CD8-positive, alpha-beta memory T cell (primary cell): Measurements from ENCODE around the gene ACTRT2. TPM values are rescaled to one million over a fixed set of nuclear protein-coding genes. Genes with fewer than 3 reads are reported as not detected.
A peak's percentile ranks its signal among the peaks of the same experiment; 100 is the strongest.

Experiments
- CTCF ChIA-PET: fragments of 350-600 bp; sonication (Branson Sonifier 250); formaldehyde crosslinking; loops from one replicate; lab custom pipeline; 2021; ENCODE audit warnings: antibody characterized with exemption; lab: Charles Lee
- POLR2A ChIA-PET: fragments of 350-600 bp; sonication (Branson Sonifier 250); formaldehyde crosslinking; loops from one replicate; lab custom pipeline; 2021; ENCODE audit warnings: antibody characterized with exemption; lab: Charles Lee
- DNase-seq, 5 donors: peaks; one replicate each; pipeline versions ENCODE4 v3.0.0 to v3.0.0-alpha.2; 2020 to 2022; ENCODE audit warnings: mixed read lengths in 1 of 5
- H3K27ac ChIP-seq: one replicate; pipeline ENCODE4 v1.7.0; 2013; ENCODE audit warnings: low read depth, mild to moderate bottlenecking, low read length, moderate library complexity
- H3K27me3 ChIP-seq: 2 replicates; pipeline ENCODE4 v1.7.0; 2013; ENCODE audit warnings: low read length, mild to moderate bottlenecking; ENCODE audit not compliant: insufficient read depth, poor library complexity, severe bottlenecking
- H3K36me3 ChIP-seq: 2 replicates; pipeline ENCODE4 v1.7.0; 2013; ENCODE audit warnings: mild to moderate bottlenecking, low read length, moderate library complexity; ENCODE audit not compliant: insufficient read depth
- H3K4me1 ChIP-seq: 2 replicates; pipeline ENCODE4 v1.7.0; 2013; ENCODE audit warnings: mild to moderate bottlenecking, low read length, moderate library complexity; ENCODE audit not compliant: insufficient read depth
- H3K4me3 ChIP-seq: 2 replicates; pipeline ENCODE4 v1.7.0; 2013; ENCODE audit warnings: mild to moderate bottlenecking, low read length
- H3K9me3 ChIP-seq: 2 replicates; pipeline ENCODE4 v1.7.0; 2013; ENCODE audit warnings: mild to moderate bottlenecking, low read length
- H3K27ac Mint-ChIP-seq, 8 donors: one replicate each; pipeline ENCODE4 v1.8.0; 2020 to 2021; ENCODE audit warnings: mixed read lengths in 8 of 8, mild to moderate bottlenecking in 6 of 8, inconsistent platforms in 3 of 8, moderate library complexity in 3 of 8
- H3K27me3 Mint-ChIP-seq, 2 donors: one replicate each; pipeline ENCODE4 v1.8.0; 2020 to 2021; ENCODE audit warnings: mixed read lengths in 2 of 2, mild to moderate bottlenecking in 1 of 2, moderate library complexity in 1 of 2
- H3K36me3 Mint-ChIP-seq, 3 donors: one replicate each; pipeline ENCODE4 v1.8.0; 2020 to 2021; ENCODE audit warnings: mixed read lengths in 3 of 3, inconsistent platforms in 1 of 3, mild to moderate bottlenecking in 1 of 3
- H3K4me1 Mint-ChIP-seq, 3 donors: one replicate each; pipeline ENCODE4 v1.8.0; 2020 to 2021; ENCODE audit warnings: mixed read lengths in 3 of 3, inconsistent platforms in 1 of 3, mild to moderate bottlenecking in 1 of 3
- H3K4me3 Mint-ChIP-seq, 7 donors: one replicate each; pipeline ENCODE4 v1.8.0; 2020 to 2021; ENCODE audit warnings: mixed read lengths in 7 of 7, mild to moderate bottlenecking in 6 of 7, moderate library complexity in 4 of 7, inconsistent platforms in 2 of 7
- H3K9me3 Mint-ChIP-seq, 5 donors: one replicate each; pipeline ENCODE4 v1.8.0; 2020 to 2022; ENCODE audit warnings: mixed read lengths in 5 of 5, mild to moderate bottlenecking in 3 of 5, moderate library complexity in 2 of 5, inconsistent platforms in 1 of 5
- polyA plus RNA-seq: library from polyadenylated mRNA; unstranded; fragments of 300-500 nt; fragmentation: Illumina TruSeq; gene quantifications from one replicate; pipeline ENCODE4 v1.2.3, GENCODE V29; 2021
- total RNA-seq, 2 experiments: library from RNA; stranded (reverse); gene quantifications; one replicate each; pipeline ENCODE4 v1.2.3, GENCODE V29; 2021

The ACTRT2 gene
- total and polyA plus RNA-seq, 3 experiments from 2014 or later = not detected

DNA sequence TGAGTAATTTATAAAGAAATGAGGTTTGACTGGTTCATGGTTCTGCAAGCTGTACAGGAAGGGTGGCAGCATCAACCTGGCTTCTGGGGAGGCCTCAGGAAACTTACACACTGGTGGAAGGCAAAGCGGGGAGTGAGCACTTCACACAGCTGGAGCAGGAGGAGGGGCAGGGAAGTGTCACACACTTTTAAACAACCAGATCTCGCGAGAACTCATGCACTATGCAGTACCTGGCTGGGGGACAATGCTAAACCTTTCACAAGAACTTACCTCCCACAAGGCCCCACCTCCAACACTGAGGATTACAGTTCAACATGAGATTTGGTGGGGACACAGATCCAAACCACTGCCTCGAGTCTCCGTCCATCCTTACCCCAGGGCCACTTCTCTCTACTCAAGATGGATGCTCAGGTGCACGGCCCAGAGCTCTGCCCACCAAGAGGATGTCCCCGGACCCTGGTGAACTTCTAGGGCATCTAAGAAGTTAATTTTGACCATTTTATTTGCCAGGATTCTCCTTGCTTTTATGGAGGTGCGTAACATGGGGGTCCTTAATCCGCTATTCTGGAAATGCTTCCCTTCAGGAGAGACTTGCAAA, 22.7 kb upstream of the ACTRT2 start:
- peaks cover 7 to 16% (median 14%) of the 10 kb centered on the region in 5 donors for H3K9me3 Mint-ChIP-seq
- Histone ChIP-seq H3K4me3 (no peak overlapping the region), H3K27ac (no peak overlapping the region), H3K27me3 (no peaks in the 10 kb centered on the region), H3K4me1 (no peaks in the 10 kb centered on the region), H3K36me3 (no peaks in the 10 kb centered on the region), H3K9me3 (no peaks in the 10 kb centered on the region)
- H3K36me3 Mint-ChIP-seq = no peaks in the 10 kb centered on the region
- H3K4me3 Mint-ChIP-seq = no peak overlapping the region
- H3K27me3 Mint-ChIP-seq = peaks cover 2 to 31% of the 10 kb centered on the region in 2 donors
- ChIA-PET POLR2A (no interaction called here), CTCF (no interaction called here)
- peak overlapping the region in 1 of 8 donors; percentile 57 for H3K27ac Mint-ChIP-seq
- no peaks in the 10 kb centered on the region for H3K4me1 Mint-ChIP-seq
- DNase-seq = no peak

DNA sequence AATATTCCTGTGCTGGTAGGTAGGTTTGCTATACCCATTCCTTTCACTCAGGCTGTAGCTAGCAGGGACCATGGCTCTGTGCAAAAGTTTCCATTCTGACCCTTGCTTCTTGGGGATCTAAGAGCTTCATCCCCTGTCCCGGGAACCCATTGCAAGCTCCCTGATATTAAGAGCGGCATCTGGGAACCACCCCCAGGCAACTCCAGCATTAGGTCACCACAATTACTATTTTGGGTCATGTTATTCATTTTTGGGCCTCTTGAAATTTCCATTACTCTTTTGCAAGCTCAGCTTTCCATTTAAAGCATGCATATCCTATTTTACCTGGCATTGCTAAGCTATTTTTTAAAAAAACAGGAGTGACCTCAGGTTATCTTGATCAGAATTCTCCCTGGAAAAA, 22.1 kb upstream of the ACTRT2 start:
- POLR2A ChIA-PET = no interaction called here
- H3K27ac ChIP-seq = no peak overlapping the region
- no peaks in the 10 kb centered on the region for H3K4me1 ChIP-seq
- CTCF ChIA-PET = no interaction called here
- Mint-ChIP-seq H3K4me1 (no peaks in the 10 kb centered on the region), H3K4me3 (no peak overlapping the region), H3K27me3 (peaks cover 4 to 31% of the 10 kb centered on the region in 2 donors), H3K27ac (no peak overlapping the region), H3K36me3 (no peaks in the 10 kb centered on the region), H3K9me3 (peaks cover 7 to 11% (median 10%) of the 10 kb centered on the region in 5 donors)
- H3K9me3 ChIP-seq = no peaks in the 10 kb centered on the region
- H3K36me3 ChIP-seq = no peaks in the 10 kb centered on the region
- no peaks in the 10 kb centered on the region for H3K27me3 ChIP-seq
- DNase-seq = no peak
- no peak overlapping the region for H3K4me3 ChIP-seq

GRCh38 chr1:2999571-2999970, 21.7 kb upstream of the ACTRT2 start:
- Histone ChIP-seq H3K9me3 (no peaks in the 10 kb centered on the region), H3K4me1 (no peaks in the 10 kb centered on the region), H3K27me3 (no peaks in the 10 kb centered on the region), H3K36me3 (no peaks in the 10 kb centered on the region), H3K4me3 (no peak overlapping the region), H3K27ac (no peak overlapping the region)
- H3K4me1 Mint-ChIP-seq = no peaks in the 10 kb centered on the region
- CTCF ChIA-PET = no interaction called here
- H3K27ac Mint-ChIP-seq = no peak overlapping the region
- H3K4me3 Mint-ChIP-seq = no peak overlapping the region
- POLR2A ChIA-PET = no interaction called here
- no peak for DNase-seq
- no peaks in the 10 kb centered on the region for H3K36me3 Mint-ChIP-seq
- H3K27me3 Mint-ChIP-seq = peaks cover 5 to 31% of the 10 kb centered on the region in 2 donors
- peaks cover 5 to 10% (median 8%) of the 10 kb centered on the region in 5 donors for H3K9me3 Mint-ChIP-seq

DNA sequence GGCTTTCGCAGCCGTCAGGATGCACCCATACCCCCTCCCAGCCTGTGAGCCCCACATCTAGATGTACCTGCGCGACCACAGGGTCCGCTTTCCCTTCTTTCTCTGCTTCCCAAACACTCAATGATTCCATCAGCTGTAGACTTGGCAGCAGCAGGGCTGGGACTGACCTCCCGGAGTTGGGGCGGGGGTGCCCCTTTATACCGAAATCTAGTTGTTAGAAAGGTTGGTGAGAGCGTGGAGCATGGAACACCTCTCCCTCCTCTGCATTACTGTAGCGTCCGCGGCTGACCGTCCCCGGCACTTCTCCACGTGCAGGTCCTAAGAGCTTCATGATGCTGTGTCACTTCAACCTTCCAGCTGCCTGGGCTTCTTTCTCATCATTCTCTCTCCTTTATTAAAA, 21.1 kb upstream of the ACTRT2 start:
- peaks cover 5 to 10% (median 7%) of the 10 kb centered on the region in 5 donors for H3K9me3 Mint-ChIP-seq
- H3K4me3 Mint-ChIP-seq = no peak overlapping the region
- Histone ChIP-seq H3K36me3 (no peaks in the 10 kb centered on the region), H3K4me3 (no peak overlapping the region), H3K27ac (no peak overlapping the region), H3K9me3 (no peaks in the 10 kb centered on the region), H3K27me3 (no peaks in the 10 kb centered on the region), H3K4me1 (no peaks in the 10 kb centered on the region)
- H3K4me1 Mint-ChIP-seq = no peaks in the 10 kb centered on the region
- no peak overlapping the region for H3K27ac Mint-ChIP-seq
- DNase-seq = no peak
- peaks cover 5 to 31% of the 10 kb centered on the region in 2 donors for H3K27me3 Mint-ChIP-seq
- ChIA-PET POLR2A (no interaction called here), CTCF (no interaction called here)
- no peaks in the 10 kb centered on the region for H3K36me3 Mint-ChIP-seq

DNA sequence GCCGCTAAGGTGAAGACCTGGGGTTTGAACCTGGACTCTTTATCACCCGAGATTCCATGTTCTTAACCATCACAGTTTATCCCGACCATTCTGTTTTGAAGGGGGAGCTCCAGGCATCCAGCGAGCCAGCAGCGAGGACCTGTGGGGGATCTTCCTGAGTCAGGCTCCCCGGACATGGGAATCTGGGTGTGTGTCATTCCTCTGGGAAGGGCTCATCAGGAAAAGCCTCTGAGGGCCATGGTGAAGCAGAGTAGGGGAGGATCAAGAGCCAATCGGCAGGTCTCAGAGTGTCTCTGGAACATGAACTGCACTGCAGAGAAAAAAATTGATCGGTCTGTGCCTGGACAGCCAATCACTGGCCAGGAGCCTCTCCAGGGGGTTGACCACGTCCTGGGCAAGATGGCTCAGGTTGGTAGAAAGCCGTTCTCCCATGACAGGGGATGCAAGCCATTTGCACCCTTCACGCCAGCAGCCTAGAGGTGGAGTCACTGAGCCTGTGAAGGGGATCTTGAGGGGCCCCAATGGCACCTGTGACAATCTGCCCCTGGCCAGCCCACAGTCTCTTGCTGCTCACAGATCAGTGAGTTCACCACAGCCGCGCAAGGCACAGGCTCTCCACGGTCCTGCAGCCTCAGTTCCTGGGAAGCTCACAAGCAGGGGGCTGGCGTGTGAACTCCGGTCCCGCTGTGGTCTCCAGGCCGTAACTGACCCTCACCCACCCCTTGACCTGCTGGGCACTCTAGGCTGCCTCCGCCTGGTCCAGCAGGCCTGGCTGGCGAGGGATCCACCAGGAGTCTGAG, 20.4 kb upstream of the ACTRT2 start:
- no peak overlapping the region for H3K27ac ChIP-seq
- no peaks in the 10 kb centered on the region for H3K9me3 ChIP-seq
- peaks cover 1 to 4% (median 2%) of the 10 kb centered on the region in 5 donors for H3K9me3 Mint-ChIP-seq
- H3K36me3 ChIP-seq = no peaks in the 10 kb centered on the region
- H3K27ac Mint-ChIP-seq = no peak overlapping the region
- H3K27me3 Mint-ChIP-seq = peaks cover 5 to 31% of the 10 kb centered on the region in 2 donors
- H3K36me3 Mint-ChIP-seq = no peaks in the 10 kb centered on the region
- ChIA-PET POLR2A (no interaction called here), CTCF (no interaction called here)
- no peaks in the 10 kb centered on the region for H3K27me3 ChIP-seq
- no peaks in the 10 kb centered on the region for H3K4me1 Mint-ChIP-seq
- DNase-seq = no peak
- H3K4me3 ChIP-seq = no peak overlapping the region
- H3K4me3 Mint-ChIP-seq = no peak overlapping the region
- no peaks in the 10 kb centered on the region for H3K4me1 ChIP-seq

- H3K27ac ChIP-seq = no peak overlapping the region
- Mint-ChIP-seq H3K4me1 (no peaks in the 10 kb centered on the region), H3K4me3 (no peak overlapping the region), H3K9me3 (peaks cover under 1 to 6% (median 4%) of the 10 kb centered on the region in 5 donors), H3K27me3 (peaks cover 5 to 35% of the 10 kb centered on the region in 2 donors), H3K27ac (no peak overlapping the region), H3K36me3 (no peaks in the 10 kb centered on the region)
- no peaks in the 10 kb centered on the region for H3K4me1 ChIP-seq
- DNase-seq = no peak
- POLR2A ChIA-PET = no interaction called here
- no peak overlapping the region for H3K4me3 ChIP-seq
- H3K27me3 ChIP-seq = no peaks in the 10 kb centered on the region
- H3K36me3 ChIP-seq = no peaks in the 10 kb centered on the region
- CTCF ChIA-PET = no interaction called here
- no peaks in the 10 kb centered on the region for H3K9me3 ChIP-seq
Measured at GRCh38 chr1:3001471-3002348, 19.6 kb upstream of the ACTRT2 start.

GRCh38 chr1:3002349-3003038, 18.8 kb upstream of the ACTRT2 start:
- Histone ChIP-seq H3K9me3 (no peaks in the 10 kb centered on the region), H3K27ac (no peak overlapping the region), H3K27me3 (no peaks in the 10 kb centered on the region), H3K36me3 (no peaks in the 10 kb centered on the region), H3K4me3 (no peak overlapping the region), H3K4me1 (no peaks in the 10 kb centered on the region)
- H3K27me3 Mint-ChIP-seq = peaks cover 5 to 35% of the 10 kb centered on the region in 2 donors
- H3K9me3 Mint-ChIP-seq = peaks cover 4 to 12% (median 9%) of the 10 kb centered on the region in 5 donors
- ChIA-PET POLR2A (no interaction called here), CTCF (no interaction called here)
- no peak overlapping the region for H3K4me3 Mint-ChIP-seq
- no peaks in the 10 kb centered on the region for H3K36me3 Mint-ChIP-seq
- no peak for DNase-seq
- no peak overlapping the region for H3K27ac Mint-ChIP-seq
- no peaks in the 10 kb centered on the region for H3K4me1 Mint-ChIP-seq
